Kidney epithelial cell (primary cell): ENCODE results near the gene NRIP3. TPM values are rescaled to one million over a fixed set of nuclear protein-coding genes. Genes with fewer than 3 reads are reported as not detected.
A peak's percentile ranks its signal among the peaks of the same experiment; 100 is the strongest.

Experiments
- DNase-seq: peaks from one replicate; pipeline ENCODE4 v3.0.0-alpha.2; 2010; ENCODE audit warnings: low read depth
- H3K27me3 ChIP-seq: 2 replicates; pipeline ENCODE4 v1.6.0; 2011; ENCODE audit warnings: low read length; ENCODE audit not compliant: control insufficient read depth, insufficient read depth
- H3K36me3 ChIP-seq: 2 replicates; pipeline ENCODE4 v1.5.1; 2011; ENCODE audit warnings: low read length; ENCODE audit not compliant: control insufficient read depth, insufficient read depth
- H3K4me3 ChIP-seq: 2 replicates; pipeline ENCODE4 v1.5.1; 2011; ENCODE audit warnings: low read depth, mild to moderate bottlenecking, control low read depth, low read length
- CTCF ChIP-seq: IDR thresholded peaks from 2 replicates; pipeline ENCODE4 v1.5.1; 2011; ENCODE audit warnings: mild to moderate bottlenecking, moderate library complexity, low read length, control low read depth, inconsistent platforms; ENCODE audit not compliant: insufficient read depth, poor library complexity, severe bottlenecking
- total RNA-seq: library from RNA; depleted of rRNA; stranded (reverse); fragments of >200 nt; gene quantifications from 2 replicates; pipeline ENCODE4 v1.2.3, GENCODE V29; 2015

Gene NRIP3
- total RNA-seq, 1 donor from 2014 or later = 20.5 TPM

GRCh38 chr11:9041747-9042146 is 37.9 kb upstream of the NRIP3 start:
- Histone ChIP-seq H3K4me3 (no peak overlapping the region), H3K27me3 (peaks cover 4% of the 10 kb centered on the region), H3K36me3 (no peaks in the 10 kb centered on the region)
- no peak for TF ChIP-seq CTCF
- no peak for DNase-seq

- no peak for DNase-seq
- Histone ChIP-seq H3K4me3 (no peak overlapping the region), H3K27me3 (peaks cover 4% of the 10 kb centered on the region), H3K36me3 (no peaks in the 10 kb centered on the region)
- TF ChIP-seq CTCF = no peak
Measured at GRCh38 chr11:9040410-9040809, 36.6 kb upstream of the NRIP3 start.

DNA sequence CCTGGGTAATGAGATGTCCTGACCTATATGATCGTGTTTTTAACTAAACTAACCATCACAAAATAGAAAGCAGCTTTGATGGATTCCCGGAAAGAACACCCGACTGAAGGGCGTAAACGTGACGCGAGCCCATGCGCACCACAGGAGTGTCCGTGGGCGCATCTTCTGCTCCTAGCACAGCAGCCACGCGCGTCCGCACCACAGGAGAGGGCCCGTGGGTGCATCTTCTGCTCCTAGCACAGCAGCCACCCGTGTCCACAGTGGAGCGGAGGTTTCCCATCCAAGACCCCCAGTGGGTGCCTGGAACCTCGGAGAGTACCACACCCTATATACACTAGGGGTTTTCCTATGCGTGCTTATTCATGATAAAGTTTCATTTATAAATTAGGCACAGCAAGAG is 36.1 kb upstream of the NRIP3 start:
- DNase-seq = no peak
- no peak overlapping the region for H3K4me3 ChIP-seq
- peaks cover 4% of the 10 kb centered on the region for H3K27me3 ChIP-seq
- no peaks in the 10 kb centered on the region for H3K36me3 ChIP-seq
- TF ChIP-seq CTCF = no peak

- peak; percentile 74 for DNase-seq
- Histone ChIP-seq H3K27me3 (peaks cover 4% of the 10 kb centered on the region), H3K4me3 (no peak overlapping the region), H3K36me3 (no peaks in the 10 kb centered on the region)
- TF ChIP-seq CTCF = no peak
Measured at GRCh38 chr11:9039198-9039597, 35.4 kb upstream of the NRIP3 start.

DNA sequence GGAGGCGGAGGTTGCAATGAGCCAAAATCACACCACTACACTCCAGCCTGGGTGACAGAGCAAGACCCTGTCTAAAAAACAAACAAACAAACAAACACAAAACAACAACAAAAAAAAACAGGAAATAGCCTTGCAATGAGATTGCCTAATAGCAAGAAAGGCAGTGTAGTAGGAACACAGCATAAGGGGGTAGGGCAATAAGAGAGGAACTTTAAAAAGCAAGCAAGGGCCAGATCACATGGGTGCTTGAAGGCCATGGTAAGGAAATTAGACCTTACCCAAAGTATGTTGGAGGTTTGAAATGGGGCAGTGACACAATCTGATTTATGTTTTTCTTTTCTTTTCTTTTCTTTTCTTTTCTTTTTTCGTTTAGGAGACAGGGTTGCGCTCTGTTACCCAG is 34.7 kb upstream of the NRIP3 start:
- peaks cover 4% of the 10 kb centered on the region for H3K27me3 ChIP-seq

More for the DNA sequence above, 34.7 kb upstream of the NRIP3 start:
- no peak for DNase-seq
- no peak for TF ChIP-seq CTCF
- H3K4me3 ChIP-seq = no peak overlapping the region
- no peaks in the 10 kb centered on the region for H3K36me3 ChIP-seq
